GM23248 (cell line): ENCODE results near the gene P2RY12. TPM values are rescaled to one million over a fixed set of nuclear protein-coding genes. Genes with fewer than 3 reads are reported as not detected.
A peak's percentile ranks its signal among the peaks of the same experiment; 100 is the strongest.
"Not testable (repeated sequence)": the region's sequence is repeated elsewhere in the genome, so short reads cannot be mapped to it uniquely, and the experiment has no call there.

ENCODE experiments used
- DNase-seq: peaks from one replicate; pipeline ENCODE4 v3.0.0-alpha.2; 2015
- H2AFZ ChIP-seq: fragments of 200-600 bp; sonication (generic); 2 replicates; pipeline ENCODE4 v1.6.1; 2016; ENCODE audit warnings: antibody characterized with exemption
- H3F3A ChIP-seq: fragments of 200-600 bp; sonication (generic); 2 replicates; pipeline ENCODE4 v1.6.1; 2016; ENCODE audit warnings: mild to moderate bottlenecking, antibody characterized with exemption, mixed run types; ENCODE audit not compliant: insufficient read depth
- H3K27ac ChIP-seq: fragments of 200-600 bp; sonication (generic); 2 replicates; pipeline ENCODE4 v1.5.1; 2016; ENCODE audit warnings: mild to moderate bottlenecking
- H3K27me3 ChIP-seq: fragments of 200-600 bp; sonication (generic); replicated peaks from 2 replicates; pipeline ENCODE4 v1.6.1; 2016; ENCODE audit warnings: mild to moderate bottlenecking; ENCODE audit not compliant: insufficient read depth
- H3K36me3 ChIP-seq: fragments of 200-600 bp; sonication (generic); 2 replicates; pipeline ENCODE4 v1.6.1; 2016; ENCODE audit warnings: low read depth, mild to moderate bottlenecking
- H3K4me1 ChIP-seq: fragments of 200-600 bp; sonication (generic); 2 replicates; pipeline ENCODE4 v1.6.1; 2016; ENCODE audit warnings: mild to moderate bottlenecking; ENCODE audit not compliant: insufficient read depth
- H3K4me2 ChIP-seq: fragments of 200-600 bp; sonication (generic); one replicate; pipeline ENCODE4 v1.6.1; 2016; ENCODE audit warnings: mild to moderate bottlenecking; ENCODE audit not compliant: unreplicated experiment
- H3K4me3 ChIP-seq: fragments of 200-600 bp; sonication (generic); 2 replicates; pipeline ENCODE4 v1.5.1; 2016; ENCODE audit warnings: mild to moderate bottlenecking
- H3K79me2 ChIP-seq: fragments of 200-600 bp; sonication (generic); 2 replicates; pipeline ENCODE4 v1.6.1; 2016; ENCODE audit warnings: mild to moderate bottlenecking; ENCODE audit not compliant: insufficient read depth
- H3K9ac ChIP-seq: fragments of 200-600 bp; sonication (generic); 2 replicates; pipeline ENCODE4 v1.6.1; 2016; ENCODE audit warnings: mild to moderate bottlenecking
- H3K9me2 ChIP-seq: fragments of 200-600 bp; sonication (generic); 2 replicates; pipeline ENCODE4 v1.6.1; 2016; ENCODE audit warnings: mixed run types, mild to moderate bottlenecking, moderate library complexity; ENCODE audit not compliant: insufficient read depth
- H3K9me3 ChIP-seq: fragments of 200-600 bp; sonication (generic); one replicate; pipeline ENCODE4 v1.6.1; 2017; ENCODE audit warnings: low read depth
- H4K20me1 ChIP-seq: fragments of 200-600 bp; sonication (generic); 2 replicates; pipeline ENCODE4 v1.6.0; 2016; ENCODE audit not compliant: insufficient read depth
- EZH2 ChIP-seq: fragments of 200-600 bp; sonication (generic); IDR thresholded peaks from 2 replicates; pipeline ENCODE4 v1.6.1; 2018; ENCODE audit warnings: antibody characterized with exemption, mild to moderate bottlenecking; ENCODE audit not compliant: insufficient read depth, poor library complexity, severe bottlenecking
- EZH2phosphoT487 ChIP-seq: fragments of 200-600 bp; sonication (generic); IDR thresholded peaks from 2 replicates; pipeline ENCODE4 v1.6.1; 2018; ENCODE audit warnings: antibody characterized with exemption, moderate library complexity, mild to moderate bottlenecking, low read depth; ENCODE audit not compliant: insufficient read depth
- WGBS, 2 experiments: methylation state at CpG; one replicate each; pipeline ENCODE4 v1.1.6; 2015 to 2017; ENCODE audit warnings: low lambda C conversion rate in 2 of 2, low coverage in 1 of 2; ENCODE audit errors: missing lambda C conversion rate in 2 of 2; 5-methylcytosine and 5-hydroxymethylcytosine counted together
- in situ Hi-C: fragments of 300-500 bp; cut with MboI; formaldehyde crosslinking; loops from 2 replicates; pipeline ENCODE4 v1.15.0; 2020
- polyA plus RNA-seq: library from polyadenylated mRNA; unstranded; fragments of >200 nt; fragmentation: Nextera tagmentation; extraction: Ambion mirVana; gene quantifications from 2 replicates; pipeline ENCODE4 v1.2.1, GENCODE V29; 2016
- total RNA-seq: library from RNA; depleted of rRNA; stranded (reverse); fragments of >200 nt; shearing (Covaris generic); gene quantifications from 2 replicates; pipeline ENCODE4 v1.2.3, GENCODE V29; 2014

P2RY12 gene
- total and polyA plus RNA-seq, 2 experiments from 2014 or later: not detected

DNA sequence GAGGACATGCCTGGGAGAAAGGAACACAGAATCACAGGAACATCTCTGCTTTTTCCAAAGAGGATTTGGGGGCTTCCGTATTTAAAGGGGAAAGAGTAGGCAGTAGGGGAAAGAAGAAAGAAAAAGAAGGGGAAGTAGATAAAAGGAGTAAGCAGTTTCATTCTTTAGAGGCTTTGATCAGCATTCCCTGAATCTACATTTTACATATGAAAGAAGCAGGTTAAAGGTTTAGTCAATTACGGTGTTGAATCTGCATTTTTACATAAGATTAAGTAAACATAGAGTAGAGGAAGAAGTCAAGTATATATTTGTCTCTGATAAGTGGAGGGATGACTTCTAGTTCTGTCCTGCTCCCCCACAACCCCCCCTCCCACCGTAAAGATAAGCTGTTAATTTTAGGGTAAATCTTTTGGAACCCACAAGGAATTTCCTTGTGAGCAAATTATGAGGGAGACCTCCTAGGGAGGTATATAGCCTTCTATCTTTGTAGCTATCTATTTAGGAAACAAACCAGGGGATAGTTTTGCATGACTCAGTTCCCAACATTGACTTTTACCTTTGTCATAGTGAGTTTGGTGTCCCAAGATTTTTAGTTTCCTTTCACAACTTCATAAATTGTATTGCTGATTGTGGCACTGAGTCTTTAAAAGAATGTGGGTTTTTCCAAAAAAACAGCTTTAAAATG, 8.7 kb upstream of the P2RY12 start:
- H3K4me2 ChIP-seq: peak overlapping the region; percentile 1

DNA sequence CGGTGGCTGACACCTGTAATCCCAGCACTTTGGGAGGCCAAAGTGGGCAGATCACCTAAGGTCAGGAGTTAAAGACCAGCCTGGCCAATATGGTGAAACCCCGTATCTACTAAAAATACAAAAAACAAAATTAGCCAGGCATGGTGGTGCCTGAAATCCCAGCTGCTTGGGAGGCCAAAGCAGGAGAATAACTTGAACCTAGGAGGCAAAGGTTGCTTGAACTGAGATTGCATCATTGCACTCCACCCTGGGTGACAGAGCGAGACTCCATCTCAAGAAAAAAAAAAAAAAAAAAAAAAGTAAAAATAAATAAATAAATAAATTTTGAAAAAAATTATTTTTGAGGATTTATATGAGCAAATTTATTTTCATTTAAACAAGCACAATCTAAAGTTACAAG, 7.6 kb upstream of the P2RY12 start:
- peaks cover 18% of the 10 kb centered on the region for H3K4me1 ChIP-seq
- H3K79me2 ChIP-seq, H3K27ac ChIP-seq, H3K4me2 ChIP-seq, H3K36me3 ChIP-seq, H3K4me3 ChIP-seq, DNase-seq, H3K9me2 ChIP-seq, H2AFZ ChIP-seq, H4K20me1 ChIP-seq, H3K9me3 ChIP-seq, H3K9ac ChIP-seq, H3K27me3 ChIP-seq, in situ Hi-C loops, H3F3A ChIP-seq: not testable (repeated sequence)
- WGBS, 2 experiments: 87 to 88% methylated on average over 3 of the region's 3 CpGs

More for the DNA sequence above, 8.7 kb upstream of the P2RY12 start:
- no peaks in the 10 kb centered on the region for H3K27me3 ChIP-seq
- H3K4me1 ChIP-seq: peaks cover 18% of the 10 kb centered on the region
- no peak for DNase-seq
- no peak overlapping the region for H2AFZ ChIP-seq
- no peaks in the 10 kb centered on the region for H4K20me1 ChIP-seq
- no peaks in the 10 kb centered on the region for H3K9me2 ChIP-seq
- no peaks in the 10 kb centered on the region for H3K79me2 ChIP-seq
- H3K27ac ChIP-seq: no peak overlapping the region
- no peaks in the 10 kb centered on the region for H3K9me3 ChIP-seq
- in situ Hi-C loops: no loop called here
- H3K4me3 ChIP-seq: no peak overlapping the region
- peaks cover 6% of the 10 kb centered on the region for H3F3A ChIP-seq
- 59 to 60% methylated on average over 3 of the region's 3 CpGs for WGBS, 2 experiments
- TF ChIP-seq EZH2phosphoT487: no peak
- TF ChIP-seq EZH2: no peak
- no peaks in the 10 kb centered on the region for H3K36me3 ChIP-seq
- H3K9ac ChIP-seq: no peak overlapping the region

DNA sequence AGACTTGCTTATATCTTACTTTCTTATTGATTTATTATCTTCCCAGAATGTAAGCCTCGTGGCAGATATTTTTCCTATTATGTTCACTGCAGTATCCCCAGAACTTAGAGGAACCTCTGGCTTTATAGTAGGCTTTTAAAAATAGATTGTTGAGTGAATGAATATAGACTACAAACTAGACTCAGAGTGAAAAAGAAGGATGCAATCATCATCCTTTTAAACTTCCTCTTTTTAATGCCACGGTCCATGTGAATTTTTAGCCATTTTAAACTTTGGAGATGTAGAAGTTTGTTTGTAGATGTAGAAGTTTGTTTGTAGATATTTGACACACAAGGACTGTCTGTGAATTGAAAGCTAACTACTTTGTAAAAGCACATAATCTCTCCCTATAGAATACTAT, 7.2 kb upstream of the P2RY12 start:
- no peak overlapping the region for H3K9ac ChIP-seq
- H3K4me1 ChIP-seq: peaks cover 18% of the 10 kb centered on the region
- peaks cover 6% of the 10 kb centered on the region for H3F3A ChIP-seq
- H3K27ac ChIP-seq: no peak overlapping the region
- no peak for DNase-seq
- H4K20me1 ChIP-seq: no peaks in the 10 kb centered on the region
- no peaks in the 10 kb centered on the region for H3K36me3 ChIP-seq
- TF ChIP-seq EZH2phosphoT487 (no peak), EZH2 (no peak)
- 53 to 59% methylated on average over 2 of the region's 2 CpGs for WGBS, 2 experiments
- no peak overlapping the region for H2AFZ ChIP-seq
- no peak overlapping the region for H3K4me2 ChIP-seq
- no peaks in the 10 kb centered on the region for H3K9me2 ChIP-seq
- no peaks in the 10 kb centered on the region for H3K79me2 ChIP-seq
- no peaks in the 10 kb centered on the region for H3K9me3 ChIP-seq
- H3K4me3 ChIP-seq: no peak overlapping the region
- no peaks in the 10 kb centered on the region for H3K27me3 ChIP-seq
- in situ Hi-C loops: no loop called here

DNA sequence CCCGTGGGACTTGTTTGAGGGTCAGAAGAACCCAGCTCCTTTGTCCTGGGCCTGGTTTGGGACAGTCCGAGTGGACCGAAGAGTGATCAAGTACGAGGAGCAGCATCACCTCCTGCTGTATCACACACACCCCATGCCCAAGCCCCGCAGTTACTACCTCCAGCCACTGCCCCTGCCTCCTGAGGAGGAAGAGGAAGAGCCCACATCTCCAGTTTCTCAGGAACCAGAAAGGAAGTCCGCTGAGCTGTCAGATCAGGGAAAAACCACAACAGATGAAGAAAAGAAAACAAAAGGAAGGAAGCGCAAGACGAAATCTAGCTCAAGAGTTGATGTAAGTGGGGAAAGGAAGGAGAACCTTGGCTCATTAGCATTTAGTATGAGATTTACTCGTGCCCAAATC, 3.3 kb upstream of the P2RY12 start:
- no peak for DNase-seq
- TF ChIP-seq EZH2phosphoT487 (no peak), EZH2 (no peak)
- H3K79me2 ChIP-seq: no peaks in the 10 kb centered on the region
- no peak overlapping the region for H3K4me3 ChIP-seq
- H3K4me2 ChIP-seq: no peak overlapping the region
- no peaks in the 10 kb centered on the region for H3K9me3 ChIP-seq
- no peak overlapping the region for H3K27ac ChIP-seq
- 0 out of 2 replicates have a peak, but pooled peaks cover under 1% of the 10 kb centered on the region for H3F3A ChIP-seq
- 97 to 98% methylated on average over 9 of the region's 9 CpGs for WGBS, 2 experiments
- H3K27me3 ChIP-seq: no peaks in the 10 kb centered on the region
- H4K20me1 ChIP-seq: no peaks in the 10 kb centered on the region
- no peak overlapping the region for H3K9ac ChIP-seq
- H3K4me1 ChIP-seq: peaks cover 10% of the 10 kb centered on the region; the same call in 1 of the 2 replicates
- in situ Hi-C loops: no loop called here
- no peaks in the 10 kb centered on the region for H3K36me3 ChIP-seq
- no peak overlapping the region for H2AFZ ChIP-seq
- no peaks in the 10 kb centered on the region for H3K9me2 ChIP-seq
